SK-N-SH (cell line): Measurements from ENCODE around the gene PRAME. TPM values are rescaled to one million over a fixed set of nuclear protein-coding genes. Genes with fewer than 3 reads are reported as not detected.

Experiments
- CTCF ChIA-PET: fragments of 300-600, 350-600 bp; formaldehyde crosslinking; extraction: SDS; loops from one replicate; lab custom pipeline; 2021; lab: Yijun Ruan, JAX
- POLR2A ChIA-PET: fragments of 350-600 bp; sonication (Branson Sonifier 250); formaldehyde crosslinking; extraction: SDS; loops from one replicate; lab custom pipeline; 2020; ENCODE audit warnings: antibody characterized with exemption, inconsistent platforms; lab: Yijun Ruan, JAX
- DNase-seq: peaks from one replicate; pipeline ENCODE4 v3.0.0; 2012
- H2AFZ ChIP-seq: fragments of 200-600 bp; sonication (generic); 2 replicates; pipeline ENCODE4 v1.8.1; 2016; ENCODE audit warnings: antibody characterized with exemption, mild to moderate bottlenecking, low read depth
- H3F3A ChIP-seq: fragments of 200-600 bp; sonication (generic); replicated peaks from 2 replicates; pipeline ENCODE3; 2016; ENCODE audit warnings: antibody characterized with exemption, mild to moderate bottlenecking; ENCODE audit not compliant: insufficient read depth
- H3K27ac ChIP-seq, 2 experiments: fragments of 200-500 bp in 1 of 2; fragments of 200-600 bp in 1 of 2; sonication (Bioruptor generic) in 1 of 2; sonication (generic), shearing (Covaris generic) in 1 of 2; 2 replicates each; pipeline versions ENCODE4 v1.5.1 to v1.6.1; 2014 to 2016; ENCODE audit warnings: low read depth in 2 of 2, inconsistent platforms in 1 of 2, low read length in 1 of 2, mild to moderate bottlenecking in 1 of 2, mixed read lengths in 1 of 2
- H3K27me3 ChIP-seq: fragments of 200-600 bp; sonication (generic), shearing (Covaris generic); 2 replicates; pipeline ENCODE4 v1.6.1; 2016; ENCODE audit warnings: mixed run types; ENCODE audit not compliant: insufficient read depth
- H3K36me3 ChIP-seq, 2 experiments: fragments of 200-500 bp in 1 of 2; fragments of 200-600 bp in 1 of 2; sonication (Bioruptor generic) in 1 of 2; sonication (generic) in 1 of 2; replicated peaks in 1 of 2; 2 replicates each; pipeline versions ENCODE3 to v1.5.1; 2014 to 2016; ENCODE audit warnings: low read length in 1 of 2, mild to moderate bottlenecking in 1 of 2; ENCODE audit not compliant: insufficient read depth in 2 of 2, control insufficient read depth in 1 of 2
- H3K4me1 ChIP-seq, 2 experiments: fragments of 200-500 bp in 1 of 2; fragments of 200-600 bp in 1 of 2; sonication (Bioruptor generic) in 1 of 2; sonication (generic), shearing (Covaris generic) in 1 of 2; 2 replicates each; pipeline versions ENCODE4 v1.5.1 to v1.6.1; 2014 to 2016; ENCODE audit warnings: low read depth in 1 of 2, low read length in 1 of 2, mixed run types in 1 of 2; ENCODE audit not compliant: insufficient read depth in 2 of 2, control insufficient read depth in 1 of 2
- H3K4me2 ChIP-seq: fragments of 200-600 bp; sonication (generic), shearing (Covaris generic); 2 replicates; pipeline ENCODE4 v1.6.1; 2017; ENCODE audit warnings: mixed run types
- H3K4me3 ChIP-seq, 2 experiments: fragments of 200-500 bp in 1 of 2; fragments of 200-600 bp in 1 of 2; sonication (Bioruptor generic) in 1 of 2; sonication (generic), shearing (Covaris generic) in 1 of 2; 2 replicates each; pipeline versions ENCODE4 v1.5.1 to v1.8.1; 2014 to 2016; ENCODE audit warnings: low read depth in 2 of 2, inconsistent platforms in 1 of 2, low read length in 1 of 2, mild to moderate bottlenecking in 1 of 2, mixed read lengths in 1 of 2, moderate library complexity in 1 of 2
- H3K79me2 ChIP-seq: fragments of 200-600 bp; sonication (generic); 2 replicates; pipeline ENCODE4 v1.8.1; 2017; ENCODE audit warnings: mild to moderate bottlenecking; ENCODE audit not compliant: insufficient read depth
- H3K9ac ChIP-seq: fragments of 200-600 bp; sonication (generic); 2 replicates; pipeline ENCODE4 v1.6.1; 2017; ENCODE audit warnings: mixed run types
- H3K9me2 ChIP-seq: fragments of 200-600 bp; sonication (generic); 2 replicates; pipeline ENCODE4 v1.6.1; 2017; ENCODE audit warnings: mixed run types
- H3K9me3 ChIP-seq: fragments of 200-600 bp; sonication (generic); 2 replicates; pipeline ENCODE4 v1.6.1; 2017; ENCODE audit warnings: mixed run types, mild to moderate bottlenecking, moderate library complexity
- H4K20me1 ChIP-seq: fragments of 200-600 bp; sonication (generic); 2 replicates; pipeline ENCODE4 v1.6.1; 2017; ENCODE audit warnings: mild to moderate bottlenecking, mixed run types; ENCODE audit not compliant: insufficient read depth
- CHD2 ChIP-seq: fragments of 150-350 bp; IDR thresholded peaks from 2 replicates; pipeline ENCODE4 v1.6.1; 2018; ENCODE audit warnings: low read length; ENCODE audit not compliant: partially characterized antibody
- EP300 ChIP-seq, 2 experiments: IDR thresholded peaks; 2 replicates each; pipeline versions ENCODE4 v1.4.0 to v1.6.1; 2012; ENCODE audit warnings: borderline replicate concordance in 1 of 2, low read depth in 1 of 2, low read length in 1 of 2
- FOSL2 ChIP-seq: IDR thresholded peaks from 2 replicates; pipeline ENCODE4 v1.4.0; 2012; ENCODE audit warnings: low read depth, mild to moderate bottlenecking, moderate library complexity, borderline replicate concordance
- FOXJ3 ChIP-seq: sonication (generic); formaldehyde crosslinking; IDR thresholded peaks from 2 replicates; pipeline ENCODE4 v1.5.1; 2020; ENCODE audit warnings: mild to moderate bottlenecking, missing genetic modification reagents
- GATA2 ChIP-seq: sonication (generic); formaldehyde crosslinking; IDR thresholded peaks from 2 replicates; pipeline ENCODE4 v1.5.0; 2020; ENCODE audit warnings: mild to moderate bottlenecking, missing genetic modification reagents
- MAX ChIP-seq: IDR thresholded peaks from 2 replicates; pipeline ENCODE4 v1.4.0; 2012; ENCODE audit warnings: low read depth
- MXI1 ChIP-seq: IDR thresholded peaks from 2 replicates; pipeline ENCODE4 v1.6.1; 2012; ENCODE audit warnings: mild to moderate bottlenecking, low read depth, low read length, improper control_type of control experiment
- POLR2AphosphoS5 ChIP-seq: IDR thresholded peaks from 2 replicates; pipeline ENCODE4 v1.6.1; 2012; ENCODE audit warnings: low read depth, low read length
- RFX5 ChIP-seq: IDR thresholded peaks from 2 replicates; pipeline ENCODE4 v1.6.1; 2012; ENCODE audit warnings: mild to moderate bottlenecking, improper control_type of control experiment, low read length
- RXRA ChIP-seq: IDR thresholded peaks from 2 replicates; pipeline ENCODE4 v1.4.0; 2012; ENCODE audit warnings: low read depth, mild to moderate bottlenecking, borderline replicate concordance
- SIN3A ChIP-seq: IDR thresholded peaks from 2 replicates; pipeline ENCODE4 v1.6.1; 2012; ENCODE audit warnings: low read depth, mild to moderate bottlenecking, low read length, moderate library complexity, borderline replicate concordance
- TAF1 ChIP-seq: IDR thresholded peaks from 2 replicates; pipeline ENCODE4 v1.6.1; 2012; ENCODE audit warnings: low read depth, mild to moderate bottlenecking, low read length, moderate library complexity, borderline replicate concordance
- TCF12 ChIP-seq: IDR thresholded peaks from 2 replicates; pipeline ENCODE4 v1.4.0; 2012
- TEAD4 ChIP-seq: IDR thresholded peaks from 2 replicates; pipeline ENCODE4 v1.4.0; 2012; ENCODE audit warnings: mild to moderate bottlenecking, borderline replicate concordance; ENCODE audit not compliant: insufficient read depth
- YY1 ChIP-seq: IDR thresholded peaks from 2 replicates; pipeline ENCODE4 v1.4.0; 2012; ENCODE audit warnings: low read depth, mild to moderate bottlenecking
- WGBS: methylation state at CpG from one replicate; pipeline ENCODE4 v1.1.6; 2017; ENCODE audit warnings: low lambda C conversion rate; 5-methylcytosine and 5-hydroxymethylcytosine counted together
- polyA plus RNA-seq, 3 experiments: library from polyadenylated mRNA; depleted of rRNA; stranded (reverse); fragments of >200 nt; gene quantifications; 2 replicates each; pipeline ENCODE4 v1.2.3, GENCODE V29; 2012
- TF ChIP-seq, protein P1 (sequence below): fragments of 150-350 bp; IDR thresholded peaks from 2 replicates; pipeline ENCODE4 v1.6.1; 2017; ENCODE audit warnings: antibody characterized with exemption, low read length, low read depth, borderline replicate concordance
- TF ChIP-seq, protein P2 (sequence below): fragments of 200-600 bp; sonication (generic); IDR thresholded peaks from 2 replicates; pipeline ENCODE4 v1.6.1; 2017; ENCODE audit warnings: antibody characterized with exemption, mild to moderate bottlenecking, moderate library complexity
- TF ChIP-seq, protein P3 (sequence below): IDR thresholded peaks from 2 replicates; pipeline ENCODE4; 2012
- TF ChIP-seq, protein P4 (sequence below): fragments of 150-350 bp; IDR thresholded peaks from 2 replicates; pipeline ENCODE4 v1.6.1; 2016; ENCODE audit warnings: mild to moderate bottlenecking, low read depth, low read length

The PRAME gene
- polyA plus RNA-seq, 1 of the 3 experiments (the other 2 are of a cell fraction), result 193 TPM

- ChIA-PET CTCF (interaction anchor here (1.0 to 1.9 kb wide), 4 partner anchors 12 to 168 kb away, joined by 3 to 21 read pairs (median 3); partner anchors contain the start of gene ZNF280B), POLR2A (no interaction called here)
- H3K79me2 ChIP-seq, result no peaks in the 10 kb centered on the region
- H2AFZ ChIP-seq, result no peak overlapping the region
- H3K27ac ChIP-seq, result no peak overlapping the region
- no peak overlapping the region for H3K9ac ChIP-seq
- WGBS, result 76% methylated on average over 10 of the region's 12 CpGs
- DNase-seq, result no peak
- H3K4me3 ChIP-seq, result no peak overlapping the region
- H4K20me1 ChIP-seq, result no peaks in the 10 kb centered on the region
- H3K36me3 ChIP-seq, result no peaks in the 10 kb centered on the region
- no peak for TF ChIP-seq GATA2 (CRISPR knock-in tag)
- no peak for TF ChIP-seq TCF12
- TF ChIP-seq RXRA, result no peak
- TF ChIP-seq SIN3A, result no peak
- TF ChIP-seq TEAD4, result no peak
- TF ChIP-seq, protein P1, sequence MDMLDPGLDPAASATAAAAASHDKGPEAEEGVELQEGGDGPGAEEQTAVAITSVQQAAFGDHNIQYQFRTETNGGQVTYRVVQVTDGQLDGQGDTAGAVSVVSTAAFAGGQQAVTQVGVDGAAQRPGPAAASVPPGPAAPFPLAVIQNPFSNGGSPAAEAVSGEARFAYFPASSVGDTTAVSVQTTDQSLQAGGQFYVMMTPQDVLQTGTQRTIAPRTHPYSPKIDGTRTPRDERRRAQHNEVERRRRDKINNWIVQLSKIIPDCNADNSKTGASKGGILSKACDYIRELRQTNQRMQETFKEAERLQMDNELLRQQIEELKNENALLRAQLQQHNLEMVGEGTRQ, result no peak
- no peak for TF ChIP-seq RFX5
- TF ChIP-seq POLR2AphosphoS5, result no peak
- no peak for TF ChIP-seq MAX
- no peak for TF ChIP-seq FOXJ3 (CRISPR knock-in tag)
- TF ChIP-seq EP300 (IDR thresholded peaks at IDR 0.05; ENCODE audit: borderline replicate concordance in 1 of 2, low read depth in 1 of 2, low read length in 1 of 2), result no peak
- no peak for TF ChIP-seq CHD2
- TF ChIP-seq, protein P2, sequence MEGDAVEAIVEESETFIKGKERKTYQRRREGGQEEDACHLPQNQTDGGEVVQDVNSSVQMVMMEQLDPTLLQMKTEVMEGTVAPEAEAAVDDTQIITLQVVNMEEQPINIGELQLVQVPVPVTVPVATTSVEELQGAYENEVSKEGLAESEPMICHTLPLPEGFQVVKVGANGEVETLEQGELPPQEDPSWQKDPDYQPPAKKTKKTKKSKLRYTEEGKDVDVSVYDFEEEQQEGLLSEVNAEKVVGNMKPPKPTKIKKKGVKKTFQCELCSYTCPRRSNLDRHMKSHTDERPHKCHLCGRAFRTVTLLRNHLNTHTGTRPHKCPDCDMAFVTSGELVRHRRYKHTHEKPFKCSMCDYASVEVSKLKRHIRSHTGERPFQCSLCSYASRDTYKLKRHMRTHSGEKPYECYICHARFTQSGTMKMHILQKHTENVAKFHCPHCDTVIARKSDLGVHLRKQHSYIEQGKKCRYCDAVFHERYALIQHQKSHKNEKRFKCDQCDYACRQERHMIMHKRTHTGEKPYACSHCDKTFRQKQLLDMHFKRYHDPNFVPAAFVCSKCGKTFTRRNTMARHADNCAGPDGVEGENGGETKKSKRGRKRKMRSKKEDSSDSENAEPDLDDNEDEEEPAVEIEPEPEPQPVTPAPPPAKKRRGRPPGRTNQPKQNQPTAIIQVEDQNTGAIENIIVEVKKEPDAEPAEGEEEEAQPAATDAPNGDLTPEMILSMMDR, result no peak
- TF ChIP-seq TAF1, result no peak
- TF ChIP-seq, protein P3, sequence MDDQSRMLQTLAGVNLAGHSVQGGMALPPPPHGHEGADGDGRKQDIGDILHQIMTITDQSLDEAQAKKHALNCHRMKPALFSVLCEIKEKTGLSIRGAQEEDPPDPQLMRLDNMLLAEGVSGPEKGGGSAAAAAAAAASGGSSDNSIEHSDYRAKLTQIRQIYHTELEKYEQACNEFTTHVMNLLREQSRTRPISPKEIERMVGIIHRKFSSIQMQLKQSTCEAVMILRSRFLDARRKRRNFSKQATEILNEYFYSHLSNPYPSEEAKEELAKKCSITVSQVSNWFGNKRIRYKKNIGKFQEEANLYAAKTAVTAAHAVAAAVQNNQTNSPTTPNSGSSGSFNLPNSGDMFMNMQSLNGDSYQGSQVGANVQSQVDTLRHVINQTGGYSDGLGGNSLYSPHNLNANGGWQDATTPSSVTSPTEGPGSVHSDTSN, result no peak
- no peak for TF ChIP-seq MXI1
- TF ChIP-seq, protein P4, sequence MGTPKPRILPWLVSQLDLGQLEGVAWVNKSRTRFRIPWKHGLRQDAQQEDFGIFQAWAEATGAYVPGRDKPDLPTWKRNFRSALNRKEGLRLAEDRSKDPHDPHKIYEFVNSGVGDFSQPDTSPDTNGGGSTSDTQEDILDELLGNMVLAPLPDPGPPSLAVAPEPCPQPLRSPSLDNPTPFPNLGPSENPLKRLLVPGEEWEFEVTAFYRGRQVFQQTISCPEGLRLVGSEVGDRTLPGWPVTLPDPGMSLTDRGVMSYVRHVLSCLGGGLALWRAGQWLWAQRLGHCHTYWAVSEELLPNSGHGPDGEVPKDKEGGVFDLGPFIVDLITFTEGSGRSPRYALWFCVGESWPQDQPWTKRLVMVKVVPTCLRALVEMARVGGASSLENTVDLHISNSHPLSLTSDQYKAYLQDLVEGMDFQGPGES, result no peak
- TF ChIP-seq YY1, result no peak
- no peak for TF ChIP-seq FOSL2
- no peaks in the 10 kb centered on the region for H3K4me1 ChIP-seq
- no peak overlapping the region for H3K4me2 ChIP-seq
- H3K9me3 ChIP-seq, result no peaks in the 10 kb centered on the region
- H3K9me2 ChIP-seq, result no peaks in the 10 kb centered on the region
- H3K27me3 ChIP-seq, result peaks cover 7% of the 10 kb centered on the region
- no peaks in the 10 kb centered on the region for H3F3A ChIP-seq
These were observed 38.1 kb downstream of the PRAME start for GRCh38 chr22:22520667-22521602.
